Measurements from ENCODE around the gene ATP2B1.

- TF ChIP-seq, protein P1, sequence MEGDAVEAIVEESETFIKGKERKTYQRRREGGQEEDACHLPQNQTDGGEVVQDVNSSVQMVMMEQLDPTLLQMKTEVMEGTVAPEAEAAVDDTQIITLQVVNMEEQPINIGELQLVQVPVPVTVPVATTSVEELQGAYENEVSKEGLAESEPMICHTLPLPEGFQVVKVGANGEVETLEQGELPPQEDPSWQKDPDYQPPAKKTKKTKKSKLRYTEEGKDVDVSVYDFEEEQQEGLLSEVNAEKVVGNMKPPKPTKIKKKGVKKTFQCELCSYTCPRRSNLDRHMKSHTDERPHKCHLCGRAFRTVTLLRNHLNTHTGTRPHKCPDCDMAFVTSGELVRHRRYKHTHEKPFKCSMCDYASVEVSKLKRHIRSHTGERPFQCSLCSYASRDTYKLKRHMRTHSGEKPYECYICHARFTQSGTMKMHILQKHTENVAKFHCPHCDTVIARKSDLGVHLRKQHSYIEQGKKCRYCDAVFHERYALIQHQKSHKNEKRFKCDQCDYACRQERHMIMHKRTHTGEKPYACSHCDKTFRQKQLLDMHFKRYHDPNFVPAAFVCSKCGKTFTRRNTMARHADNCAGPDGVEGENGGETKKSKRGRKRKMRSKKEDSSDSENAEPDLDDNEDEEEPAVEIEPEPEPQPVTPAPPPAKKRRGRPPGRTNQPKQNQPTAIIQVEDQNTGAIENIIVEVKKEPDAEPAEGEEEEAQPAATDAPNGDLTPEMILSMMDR (IDR thresholded peaks at IDR 0.05), result no peak
- TF ChIP-seq EZH2 (IDR thresholded peaks at IDR 0.05; ENCODE audit: borderline replicate concordance, insufficient read depth, low read depth, low read length, poor library complexity, severe bottlenecking), result no peak
Measured at GRCh38 chr12:89597770-89598169, 110.9 kb downstream of the ATP2B1 start.
